Neuronal stem cell (in vitro differentiated cells): ENCODE measurements around the gene RGS6.

Experiments used
- DNase-seq: peaks from one replicate; pipeline ENCODE4 v3.0.0-alpha.2; 2013; ENCODE audit warnings: low spot score
- H2AFZ ChIP-seq: one replicate; pipeline ENCODE4 v1.6.1; 2013; ENCODE audit warnings: mild to moderate bottlenecking, low read length, inconsistent platforms
- H2AK5ac ChIP-seq: 2 replicates; pipeline ENCODE4 v1.6.1; 2013; ENCODE audit warnings: low read depth, mild to moderate bottlenecking, inconsistent platforms, low read length, moderate library complexity, mixed read lengths
- H2BK120ac ChIP-seq: 2 replicates; pipeline ENCODE4 v1.6.1; 2013; ENCODE audit warnings: low read depth, mild to moderate bottlenecking, inconsistent platforms, low read length, moderate library complexity, mixed read lengths
- H2BK12ac ChIP-seq: one replicate; pipeline ENCODE4 v1.6.1; 2013; ENCODE audit warnings: low read length, inconsistent platforms
- H2BK15ac ChIP-seq: 2 replicates; pipeline ENCODE4 v1.6.1; 2013; ENCODE audit warnings: mild to moderate bottlenecking, low read length, inconsistent platforms, mixed read lengths
- H2BK5ac ChIP-seq: one replicate; pipeline ENCODE4 v1.6.1; 2013; ENCODE audit warnings: inconsistent platforms, mild to moderate bottlenecking, low read length, moderate library complexity
- H3K14ac ChIP-seq: one replicate; pipeline ENCODE4 v1.6.1; 2013; ENCODE audit warnings: low read length, inconsistent platforms
- H3K18ac ChIP-seq: 2 replicates; pipeline ENCODE4 v1.6.1; 2013; ENCODE audit warnings: low read length, inconsistent platforms
- H3K23ac ChIP-seq: 2 replicates; pipeline ENCODE4 v1.6.1; 2013; ENCODE audit warnings: low read depth, mild to moderate bottlenecking, mixed read lengths, low read length, inconsistent platforms; ENCODE audit not compliant: poor library complexity
- H3K27ac ChIP-seq: replicated peaks from 3 replicates; pipeline ENCODE4 v1.5.1; 2013; ENCODE audit warnings: low read length, inconsistent platforms
- H3K27me3 ChIP-seq, 3 experiments: 2 replicates each; pipeline ENCODE4 v1.6.1; 2013; ENCODE audit warnings: low read length in 3 of 3, mild to moderate bottlenecking in 2 of 3, inconsistent platforms in 1 of 3, low read depth in 1 of 3, mixed read lengths in 1 of 3, moderate library complexity in 1 of 3; ENCODE audit not compliant: control insufficient read depth in 3 of 3, insufficient read depth in 3 of 3
- H3K36me3 ChIP-seq, 2 donors: replicated peaks in 1 of 2; 2 replicates each; pipeline ENCODE4 v1.6.1; 2013; ENCODE audit warnings: low read length in 2 of 2; ENCODE audit not compliant: control insufficient read depth in 2 of 2, insufficient read depth in 2 of 2
- H3K4ac ChIP-seq: 2 replicates; pipeline ENCODE4 v1.6.1; 2013; ENCODE audit warnings: inconsistent platforms, mild to moderate bottlenecking, low read length, moderate library complexity
- H3K4me1 ChIP-seq, 2 donors: 1 replicate in 1 of 2; 2 replicates in 1 of 2; pipeline ENCODE4 v1.6.1; 2013; ENCODE audit warnings: low read length in 2 of 2, low read depth in 1 of 2; ENCODE audit not compliant: control insufficient read depth in 2 of 2, insufficient read depth in 1 of 2
- H3K4me2 ChIP-seq: one replicate; pipeline ENCODE4 v1.6.1; 2013; ENCODE audit warnings: mild to moderate bottlenecking, low read length, inconsistent platforms; ENCODE audit not compliant: insufficient read depth, poor library complexity, severe bottlenecking
- H3K4me3 ChIP-seq, 2 donors: 2 replicates each; pipeline ENCODE4 v1.5.1; 2013; ENCODE audit warnings: low read length in 2 of 2, mild to moderate bottlenecking in 2 of 2, inconsistent platforms in 1 of 2, moderate library complexity in 1 of 2
- H3K79me1 ChIP-seq: one replicate; pipeline ENCODE4 v1.6.1; 2013; ENCODE audit warnings: low read depth, mild to moderate bottlenecking, inconsistent platforms, low read length, moderate library complexity
- H3K9ac ChIP-seq: one replicate; pipeline ENCODE4 v1.6.1; 2013; ENCODE audit warnings: mild to moderate bottlenecking, low read depth, low read length, inconsistent platforms; ENCODE audit not compliant: poor library complexity
- H3K9me3 ChIP-seq, 2 donors: replicated peaks in 1 of 2; 2 replicates each; pipeline versions ENCODE3 to v1.6.1; 2013; ENCODE audit warnings: low read length in 2 of 2, mild to moderate bottlenecking in 2 of 2, inconsistent platforms in 1 of 2, low read depth in 1 of 2, mixed read lengths in 1 of 2, moderate library complexity in 1 of 2; ENCODE audit not compliant: control insufficient read depth in 2 of 2, insufficient read depth in 1 of 2
- H4K8ac ChIP-seq: one replicate; pipeline ENCODE4 v1.6.1; 2013; ENCODE audit warnings: low read depth, mild to moderate bottlenecking, inconsistent platforms, low read length, moderate library complexity
- H4K91ac ChIP-seq: one replicate; pipeline ENCODE4 v1.6.1; 2013; ENCODE audit warnings: low read length, low read depth, mild to moderate bottlenecking, inconsistent platforms; ENCODE audit not compliant: poor library complexity
- WGBS, 2 donors: extraction: QIAGEN DNeasy Blood & Tissue Kit; methylation state at CpG; one replicate each; pipeline ENCODE4 v1.1.7; 2013; ENCODE audit warnings: missing lambda C conversion rate in 2 of 2, mixed read lengths in 1 of 2; ENCODE audit not compliant: insufficient read length in 2 of 2, insufficient replicate concordance in 1 of 2; ENCODE audit errors: extremely low coverage in 2 of 2; 5-methylcytosine and 5-hydroxymethylcytosine counted together

RGS6 gene

DNA sequence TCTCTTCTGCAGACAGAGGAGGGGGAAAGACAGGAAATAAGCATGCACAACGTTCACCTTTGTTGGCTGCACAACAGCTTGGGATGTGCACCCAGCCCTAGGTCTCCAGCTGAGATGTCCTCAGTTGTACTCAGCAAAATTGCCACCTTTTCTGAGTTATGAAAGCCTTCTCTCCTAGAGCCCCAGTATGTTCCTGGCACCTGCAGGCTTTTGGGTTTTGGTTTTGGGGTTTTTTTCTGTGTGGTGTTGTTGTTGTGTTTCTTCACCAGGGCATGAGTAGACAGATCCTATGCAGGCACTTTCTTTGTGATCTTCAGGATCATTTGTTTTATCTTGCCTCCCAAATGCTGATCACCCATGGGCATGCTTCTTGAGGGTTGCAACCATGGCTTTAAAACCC, 498.2 kb downstream of the RGS6 start:
- Histone ChIP-seq H3K18ac (no peak overlapping the region), H4K91ac (no peak overlapping the region), H3K23ac (no peak overlapping the region), H3K9ac (no peak overlapping the region), H3K4ac (no peak overlapping the region), H2BK120ac (no peak overlapping the region), H2AFZ (no peak overlapping the region), H3K36me3 (no peaks in the 10 kb centered on the region), H2BK15ac (no peak overlapping the region), H2BK12ac (no peak overlapping the region), H4K8ac (no peak overlapping the region), H3K4me2 (no peak overlapping the region), H3K4me1 (peaks cover 2% of the 10 kb centered on the region in 2 donors), H2BK5ac (no peak overlapping the region), H3K9me3 (peaks cover 4% of the 10 kb centered on the region in 2 donors), H3K27ac (no peak overlapping the region), H3K14ac (no peak overlapping the region), H3K79me1 (no peaks in the 10 kb centered on the region), H3K4me3 (no peak overlapping the region), H3K27me3 (no peaks in the 10 kb centered on the region), H2AK5ac (no peak overlapping the region)
- no peak for DNase-seq
- WGBS, 2 donors: no CpG with 5 or more reads among the region's 1 CpG

DNA sequence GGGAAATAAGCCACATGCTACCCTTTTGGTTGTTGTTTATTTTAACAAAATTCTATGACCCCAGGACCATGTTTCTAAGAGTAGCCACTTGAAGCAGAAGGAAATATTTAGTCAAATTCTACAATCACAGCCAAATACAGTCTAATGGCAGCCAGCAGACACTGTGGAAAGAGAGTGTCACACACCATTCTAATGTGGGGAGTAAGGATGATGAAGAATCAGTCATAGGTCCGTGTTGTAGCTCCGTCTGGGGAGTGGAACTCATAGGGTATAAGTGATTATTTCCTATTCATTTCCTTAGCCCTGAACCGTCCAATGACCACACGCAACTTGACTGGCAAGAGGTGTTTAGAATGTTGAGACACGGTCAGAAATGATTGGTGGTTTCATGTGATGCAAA, 500.5 kb downstream of the RGS6 start:
- WGBS, 2 donors: no CpG with 5 or more reads among the region's 5 CpGs

DNA sequence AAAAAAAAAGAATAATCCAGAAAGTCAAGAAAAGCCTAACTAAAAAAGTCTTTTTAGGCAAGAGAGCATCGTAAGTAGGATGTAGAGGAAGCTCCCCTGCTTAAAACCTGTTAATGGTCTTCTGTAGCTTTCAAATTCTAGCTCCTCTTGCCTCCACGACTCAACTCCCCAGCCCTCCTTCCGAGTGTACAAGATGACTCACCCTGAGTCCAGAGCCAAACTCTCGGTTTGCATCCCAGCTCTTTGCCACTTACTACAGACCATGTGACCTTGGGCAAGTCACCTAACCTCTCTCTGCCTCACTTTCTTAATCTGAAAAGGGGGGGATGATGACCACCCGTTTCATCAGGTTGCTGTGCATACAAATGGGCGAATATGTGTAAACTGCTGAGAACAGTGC, 501.3 kb downstream of the RGS6 start:
- no peak for DNase-seq
- no peak overlapping the region for H3K4me2 ChIP-seq
- no peaks in the 10 kb centered on the region for H3K79me1 ChIP-seq
- H2AK5ac ChIP-seq: no peak overlapping the region
- H3K23ac ChIP-seq: no peak overlapping the region
- H2AFZ ChIP-seq: no peak overlapping the region
- H3K27me3 ChIP-seq: no peaks in the 10 kb centered on the region
- no peak overlapping the region for H2BK15ac ChIP-seq
- H3K4ac ChIP-seq: no peak overlapping the region
- H3K18ac ChIP-seq: no peak overlapping the region
- no peak overlapping the region for H4K8ac ChIP-seq
- no peaks in the 10 kb centered on the region for H3K36me3 ChIP-seq
- no peak overlapping the region for H2BK5ac ChIP-seq
- H3K14ac ChIP-seq: no peak overlapping the region
- no peaks in the 10 kb centered on the region for H3K9me3 ChIP-seq
- H2BK120ac ChIP-seq: no peak overlapping the region
- H3K4me3 ChIP-seq: no peak overlapping the region
- no peak overlapping the region for H4K91ac ChIP-seq
- H3K4me1 ChIP-seq: peaks cover 2% of the 10 kb centered on the region in 2 donors
- no peak overlapping the region for H2BK12ac ChIP-seq
- H3K9ac ChIP-seq: no peak overlapping the region
- no peak overlapping the region for H3K27ac ChIP-seq
- no CpG with 5 or more reads among the region's 6 CpGs for WGBS, 2 donors

More for the DNA sequence above, 500.5 kb downstream of the RGS6 start:
- no peak overlapping the region for H4K91ac ChIP-seq
- H3K4ac ChIP-seq: no peak overlapping the region
- H3K14ac ChIP-seq: no peak overlapping the region
- H3K4me3 ChIP-seq: no peak overlapping the region
- no peak overlapping the region for H2BK5ac ChIP-seq
- no peak overlapping the region for H3K27ac ChIP-seq
- H4K8ac ChIP-seq: no peak overlapping the region
- no peak overlapping the region for H3K23ac ChIP-seq
- H3K4me2 ChIP-seq: no peak overlapping the region
- peaks cover 0 to 2% of the 10 kb centered on the region in 2 donors for H3K9me3 ChIP-seq
- H3K9ac ChIP-seq: no peak overlapping the region
- H3K79me1 ChIP-seq: no peaks in the 10 kb centered on the region
- no peak overlapping the region for H2AK5ac ChIP-seq
- no peak overlapping the region for H3K18ac ChIP-seq
- H3K36me3 ChIP-seq: no peaks in the 10 kb centered on the region
- no peaks in the 10 kb centered on the region for H3K27me3 ChIP-seq
- H2AFZ ChIP-seq: no peak overlapping the region
- H2BK120ac ChIP-seq: no peak overlapping the region
- H2BK15ac ChIP-seq: no peak overlapping the region
- DNase-seq: no peak
- peaks cover 2% of the 10 kb centered on the region in 2 donors for H3K4me1 ChIP-seq
- H2BK12ac ChIP-seq: no peak overlapping the region

DNA sequence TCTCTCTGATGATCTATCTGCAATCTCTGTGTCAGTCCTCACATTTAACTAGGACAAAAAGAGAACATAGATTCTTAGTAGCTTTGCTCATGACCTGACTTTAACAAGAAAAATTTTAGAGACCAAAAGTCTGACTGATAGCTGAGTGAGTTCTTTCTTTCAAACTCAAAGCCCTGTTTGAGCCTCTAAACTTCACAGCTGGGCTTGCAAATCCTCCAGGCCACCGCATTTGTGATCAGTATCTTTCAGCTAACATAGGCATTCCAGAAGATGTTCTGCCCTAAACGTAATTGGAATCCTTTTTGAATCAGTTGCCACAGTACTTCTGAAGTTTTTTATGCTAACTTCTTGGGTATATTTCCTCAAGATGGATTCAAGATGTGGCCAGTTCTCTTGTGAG, 502.6 kb downstream of the RGS6 start:
- no peak overlapping the region for H4K91ac ChIP-seq
- DNase-seq: no peak
- no CpG with 5 or more reads among the region's 2 CpGs for WGBS, 2 donors

More for the DNA sequence above, 502.6 kb downstream of the RGS6 start:
- Histone ChIP-seq H2AFZ (peak overlapping the region; percentile 64), H3K4me2 (no peak overlapping the region), H3K4me1 (peaks cover 2% of the 10 kb centered on the region in 2 donors), H2BK5ac (no peak overlapping the region), H3K4me3 (no peak overlapping the region), H3K27me3 (no peaks in the 10 kb centered on the region), H3K27ac (no peak overlapping the region), H2BK12ac (no peak overlapping the region), H3K79me1 (no peaks in the 10 kb centered on the region), H2AK5ac (no peak overlapping the region), H3K9ac (no peak overlapping the region), H3K36me3 (no peaks in the 10 kb centered on the region), H4K8ac (no peak overlapping the region), H3K23ac (no peak overlapping the region), H3K9me3 (no peaks in the 10 kb centered on the region), H3K14ac (no peak overlapping the region), H2BK15ac (no peak overlapping the region), H3K18ac (no peak overlapping the region), H2BK120ac (no peak overlapping the region), H3K4ac (no peak overlapping the region)
